NCI-H510A (cell line): Measurements from ENCODE around the gene IRF4.

Experiments
- DNase-seq: peaks from one replicate; lab custom pipeline; 2025; lab: John Stamatoyannopoulos, UW

IRF4 gene

GRCh38 chr6:353642-354614 is 37.6 kb upstream of the IRF4 start:
- no peak for DNase-seq

- no peak for DNase-seq
Measured at GRCh38 chr6:354631-355280, 36.8 kb upstream of the IRF4 start.

DNA sequence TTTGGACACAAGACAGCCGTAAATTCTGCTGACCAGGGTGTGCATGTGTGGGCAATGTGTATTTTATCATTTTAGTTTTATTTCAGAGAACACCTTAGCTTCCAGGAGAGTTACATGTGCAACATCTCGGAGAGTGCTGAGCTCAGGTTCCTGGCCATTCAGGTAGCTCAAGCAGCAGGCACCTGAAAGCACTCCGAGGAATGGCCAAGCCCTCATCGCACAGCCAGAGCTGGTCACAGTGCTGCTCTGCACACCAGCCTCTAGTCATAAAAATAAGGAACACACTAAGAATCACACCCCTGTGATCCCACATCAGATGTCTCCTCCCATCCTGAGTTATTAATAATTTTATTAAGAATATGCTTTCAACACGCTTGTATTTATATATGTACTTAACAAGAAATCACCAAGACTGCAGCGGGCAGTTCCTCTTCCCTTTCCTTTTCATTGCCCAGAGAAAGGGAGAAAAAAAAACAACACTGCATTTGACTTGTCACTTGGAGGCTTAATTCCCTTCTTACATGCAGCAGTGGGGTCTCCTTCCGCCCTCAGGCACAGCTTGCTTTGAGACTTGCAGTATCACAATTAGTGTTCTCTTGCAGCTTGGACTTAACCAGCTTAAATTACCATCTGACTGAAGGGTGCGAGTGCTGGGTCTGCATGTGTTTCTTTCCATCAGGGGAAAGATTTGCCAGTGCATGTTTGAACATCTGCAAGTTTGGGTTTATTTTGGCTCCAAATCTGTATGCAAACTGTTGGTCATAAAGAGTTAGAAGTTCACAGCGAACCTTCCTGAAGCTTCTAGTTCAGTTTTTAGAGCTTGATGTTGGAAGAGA is 36.0 kb upstream of the IRF4 start:
- no peak for DNase-seq

GRCh38 chr6:356828-357251 is 34.7 kb upstream of the IRF4 start:
- DNase-seq = no peak

DNA sequence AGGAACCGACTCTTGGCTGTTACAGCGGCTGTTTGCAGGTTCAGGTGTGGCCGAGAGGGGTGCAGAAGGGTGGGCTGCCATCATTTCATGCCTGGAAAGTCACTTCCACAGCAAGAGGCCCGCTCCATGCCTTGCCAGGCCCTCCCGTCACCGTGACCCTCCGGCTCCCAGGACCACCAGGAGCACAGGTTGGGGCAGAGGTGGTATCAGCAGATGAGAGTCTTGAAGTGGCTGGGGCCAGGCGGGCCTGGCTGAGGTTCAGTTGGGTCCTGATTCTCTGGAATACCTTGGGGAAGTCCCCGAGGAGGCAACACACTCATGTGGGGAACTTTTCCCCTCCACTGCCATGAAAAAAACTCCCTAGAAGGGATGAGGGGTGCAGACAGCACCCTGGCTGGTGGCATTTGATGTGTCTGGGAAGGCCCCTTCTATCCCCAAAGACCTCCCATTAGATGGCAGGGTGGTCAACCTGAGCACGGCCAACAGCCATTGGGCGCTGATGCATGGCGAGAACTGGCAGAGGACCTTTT is 34.2 kb upstream of the IRF4 start:
- no peak for DNase-seq

- DNase-seq = no peak
Measured at GRCh38 chr6:357791-358341, 33.7 kb upstream of the IRF4 start.

- DNase-seq = no peak
Measured at GRCh38 chr6:358432-358831, 33.1 kb upstream of the IRF4 start.

- no peak for DNase-seq
Measured at GRCh38 chr6:358847-359246, 32.7 kb upstream of the IRF4 start.

DNA sequence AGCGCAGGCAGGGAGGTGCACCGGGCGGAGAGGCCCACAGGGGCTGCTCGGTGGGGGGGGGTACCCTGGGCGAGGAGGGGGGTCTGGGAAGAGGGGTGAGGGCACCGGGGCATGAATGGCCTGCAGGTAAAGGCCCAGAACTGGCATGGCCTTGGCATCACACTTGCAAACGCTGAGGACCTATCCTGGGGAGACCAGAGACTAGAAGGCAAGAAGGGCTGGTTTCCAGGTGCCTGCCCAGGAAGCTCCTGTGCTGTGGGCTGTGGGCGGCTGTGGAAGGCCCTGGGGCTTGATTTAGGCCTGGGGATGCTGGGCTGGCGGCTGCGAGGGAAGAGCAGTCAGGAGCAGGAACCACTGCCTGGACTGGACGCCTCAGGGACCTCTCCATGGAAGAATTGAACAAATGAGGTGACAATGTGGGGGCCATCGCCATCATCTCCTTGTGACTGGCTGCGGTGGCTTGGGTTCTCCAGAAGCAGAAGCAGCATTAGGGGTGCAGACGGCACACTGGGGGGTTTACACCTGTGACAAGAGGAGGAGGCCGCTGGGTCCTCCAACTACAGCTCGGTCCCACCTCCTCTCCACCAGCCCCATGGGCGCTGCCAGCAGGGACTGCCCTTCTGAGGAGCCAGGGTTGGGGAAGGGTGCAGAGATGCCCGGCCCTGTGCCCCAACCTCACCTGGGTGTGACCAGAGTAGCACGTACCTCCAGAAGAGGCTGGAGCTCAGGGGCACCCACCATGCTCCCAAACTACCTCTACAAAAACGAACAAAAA is 32.1 kb upstream of the IRF4 start:
- DNase-seq = no peak

GRCh38 chr6:360349-360748 is 31.2 kb upstream of the IRF4 start:
- DNase-seq = no peak

DNA sequence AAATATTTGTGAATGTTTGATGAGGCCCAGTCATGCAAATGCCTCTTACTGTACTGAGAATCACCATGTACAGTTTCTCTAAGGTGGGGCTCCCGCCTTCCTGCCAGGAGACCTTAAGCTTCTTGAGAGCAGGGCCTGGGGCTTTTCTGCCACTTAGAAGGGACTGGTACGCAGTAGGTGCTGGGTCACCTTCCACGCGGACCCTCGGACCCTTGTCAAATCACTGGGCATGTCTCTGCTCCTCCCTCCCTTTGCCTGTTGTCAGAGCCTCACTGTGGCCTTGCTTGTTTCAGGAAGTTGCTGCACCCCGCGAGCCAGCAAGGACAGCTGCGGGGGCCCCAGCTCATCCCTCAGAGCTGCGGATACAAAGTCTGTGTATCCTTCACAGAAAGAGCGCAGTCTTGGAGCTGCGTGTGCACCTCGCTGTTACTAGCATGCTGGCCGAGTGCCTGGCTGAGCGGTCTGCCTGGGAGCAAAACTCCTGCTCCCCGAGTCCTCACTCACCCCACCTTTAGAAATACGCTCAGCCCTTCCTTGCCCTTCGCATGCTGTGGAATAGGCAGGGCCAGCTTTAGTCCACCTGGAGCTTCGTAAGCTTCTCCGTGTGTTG is 30.7 kb upstream of the IRF4 start:
- no peak for DNase-seq

GRCh38 chr6:361411-362132 is 30.0 kb upstream of the IRF4 start:
- DNase-seq = no peak

DNA sequence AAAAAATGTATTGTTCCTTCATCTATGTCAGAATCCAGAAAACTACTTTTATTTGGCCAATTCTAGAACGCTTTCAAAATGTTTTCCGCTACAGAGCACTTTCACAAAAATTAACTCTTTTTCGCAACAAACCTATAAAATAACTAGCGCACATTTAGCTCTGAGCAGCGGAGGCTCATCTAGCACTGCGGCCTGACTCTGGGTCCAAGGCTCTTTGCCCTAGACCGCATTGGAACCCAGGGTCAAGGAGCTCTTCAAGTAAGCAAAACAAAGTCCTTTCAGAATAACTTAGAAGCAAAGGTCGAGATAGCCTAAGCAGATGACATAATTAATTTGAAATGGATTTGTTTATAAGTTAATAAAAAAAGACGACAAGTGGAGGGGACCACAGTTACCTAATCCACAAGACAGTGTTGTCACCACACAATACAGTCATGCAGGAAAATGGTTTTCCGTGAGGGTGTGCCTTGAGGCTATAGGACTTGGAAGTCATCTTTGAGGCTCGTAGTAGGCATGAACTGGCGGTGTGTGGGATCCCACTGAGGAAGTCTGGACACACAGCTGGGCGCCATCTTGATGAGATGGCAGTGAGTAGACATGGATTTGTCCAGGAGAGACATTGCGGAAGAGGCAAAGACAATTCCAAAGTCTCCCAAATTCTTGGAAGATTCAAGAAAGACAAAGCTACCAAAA is 29.2 kb upstream of the IRF4 start:
- DNase-seq = no peak

DNA sequence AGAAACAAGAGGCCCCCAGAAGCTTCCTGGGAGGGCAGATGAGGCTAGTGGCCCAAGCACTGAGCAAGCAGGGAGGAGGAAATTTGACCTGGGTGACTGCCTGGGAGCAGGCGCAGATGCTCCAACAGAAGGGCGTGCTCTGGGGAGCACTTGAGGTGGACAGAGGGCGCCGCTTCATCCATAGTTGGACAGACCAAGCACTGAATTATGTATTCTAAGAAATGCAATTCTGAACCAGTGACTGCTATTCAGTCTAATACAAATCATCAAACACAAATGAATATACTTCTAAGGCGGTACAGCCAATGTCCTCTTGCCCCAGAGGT is 28.7 kb upstream of the IRF4 start:
- no peak for DNase-seq

DNA sequence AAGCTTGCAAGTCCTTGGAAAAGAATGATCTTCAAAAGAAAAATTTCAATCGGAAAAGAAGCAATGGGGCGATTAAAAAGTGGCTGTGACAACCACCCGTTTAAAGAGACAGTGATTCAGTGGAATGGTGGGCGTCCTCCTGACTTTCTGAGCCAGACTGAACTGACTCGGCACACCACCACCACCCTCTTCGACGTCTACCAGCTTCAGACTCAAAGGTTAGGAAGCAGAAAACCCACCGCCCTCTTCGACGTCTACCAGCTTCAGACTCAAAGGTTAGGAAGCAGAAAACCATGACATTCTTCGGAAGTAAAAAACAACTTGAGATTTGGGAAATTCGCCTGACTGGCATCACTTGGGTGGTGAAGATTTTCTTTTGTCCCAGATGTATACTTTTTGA is 28.3 kb upstream of the IRF4 start:
- no peak for DNase-seq

GRCh38 chr6:363909-364308 is 27.6 kb upstream of the IRF4 start:
- DNase-seq = no peak

GRCh38 chr6:364609-365540 is 26.7 kb upstream of the IRF4 start:
- no peak for DNase-seq

DNA sequence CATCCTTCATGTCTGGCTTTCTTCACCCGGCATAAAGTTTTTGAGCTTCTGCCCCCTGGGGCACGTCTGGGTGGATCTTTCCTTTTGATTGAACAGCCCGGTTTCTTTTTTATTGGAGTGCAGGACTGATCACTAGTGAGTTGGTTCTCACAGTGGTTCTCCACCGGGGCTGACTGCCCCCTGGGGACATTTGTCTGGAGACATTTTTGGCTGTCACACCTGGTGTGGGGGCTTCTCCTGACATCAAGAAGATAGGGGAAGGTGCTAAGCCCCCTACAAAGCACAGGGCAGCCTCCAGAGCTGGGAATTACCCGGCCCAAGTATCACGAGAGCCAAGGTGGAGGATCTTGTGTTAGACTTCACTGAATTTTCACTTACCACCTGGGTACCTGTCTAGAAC is 25.7 kb upstream of the IRF4 start:
- no peak for DNase-seq
